ENCODE measurements around the gene OR2AE1. TPM values are rescaled to one million over a fixed set of nuclear protein-coding genes. Genes with fewer than 3 reads are reported as not detected.

Gene OR2AE1
- total and polyA plus RNA-seq, 2 of the 4 experiments (the other 2 are of a cell fraction) = 0.17 to 0.18 TPM

GRCh38 chr7:99829524-99830160 is 47.2 kb downstream of the OR2AE1 start:
- Histone ChIP-seq H3K9ac (ENCODE audit: low read depth, low read length) (no peak overlapping the region), H3K4me2 (ENCODE audit: low read depth, low read length) (no peak overlapping the region), H3K4ac (ENCODE audit: low read depth, low read length) (no peak overlapping the region), H2BK20ac (ENCODE audit: low read depth, low read length) (no peak overlapping the region), H4K5ac (ENCODE audit: low read depth, low read length) (no peak overlapping the region), H2BK5ac (ENCODE audit: low read depth, low read length, poor library complexity, severe bottlenecking) (no peak overlapping the region), H3K4me3 (ENCODE audit: insufficient read depth, low read depth, low read length) (no peak overlapping the region), H4K91ac (ENCODE audit: insufficient read depth, low read depth, low read length) (no peak overlapping the region), H2AFZ (replicated peaks; ENCODE audit: low read length, poor library complexity) (no peak overlapping the region), H3K27ac (ENCODE audit: insufficient read depth, low read length) (no peak overlapping the region), H3K23ac (ENCODE audit: low read depth, low read length) (no peak overlapping the region), H2AK5ac (ENCODE audit: low read depth, low read length) (no peak overlapping the region), H2BK15ac (ENCODE audit: low read depth, low read length) (no peak overlapping the region), H2BK120ac (ENCODE audit: low read depth, low read length) (no peak overlapping the region), H3K27me3 (ENCODE audit: control insufficient read depth, insufficient read depth, low read length) (peaks cover 6% of the 10 kb centered on the region), H3K14ac (replicated peaks; ENCODE audit: low read depth, low read length) (no peak overlapping the region), H3K18ac (ENCODE audit: low read depth, low read length) (no peak overlapping the region), H2AK9ac (replicated peaks; ENCODE audit: low read depth, low read length, poor library complexity) (no peak overlapping the region), H3K9me1 (ENCODE audit: insufficient read depth, low read length) (no peaks in the 10 kb centered on the region), H3K56ac (ENCODE audit: extremely low read depth, insufficient read depth, low read length) (no peak overlapping the region), H4K8ac (ENCODE audit: low read depth in 2 of 2, low read length in 2 of 2) (no peak overlapping the region), H3K9me3 (ENCODE audit: control insufficient read depth, insufficient read depth, low read length) (no peaks in the 10 kb centered on the region), H3K4me1 (ENCODE audit: control insufficient read depth, insufficient read depth, low read length) (no peaks in the 10 kb centered on the region), H3K36me3 (ENCODE audit: control insufficient read depth, insufficient read depth, low read length) (no peaks in the 10 kb centered on the region), H4K20me1 (ENCODE audit: insufficient read depth, low read length) (no peaks in the 10 kb centered on the region), H3K79me1 (ENCODE audit: low read depth in 1 of 2, low read length in 2 of 2) (no peaks in the 10 kb centered on the region)
- no peak for DNase-seq
- no peak for ATAC-seq (ENCODE audit: low read depth)
- CTCF ChIA-PET = no interaction called here
- dilution Hi-C loops (cut with HindIII; ENCODE audit: low sequenced_read_pairs, unreplicated experiment) = no loop called here
- intact Hi-C loops (cut with micrococcal nuclease) = no loop called here
- in situ Hi-C loops (cut with MboI; ENCODE audit: low sequenced_read_pairs) = no loop called here
- no peak for TF ChIP-seq RCOR1 (IDR thresholded peaks at IDR 0.05; ENCODE audit: insufficient replicate concordance, low read length)
- no peak for TF ChIP-seq BHLHE40 (IDR thresholded peaks at IDR 0.05; ENCODE audit: low read depth, low read length)
- TF ChIP-seq CTCF (conservative IDR thresholded peaks at IDR 0.05; ENCODE audit: low read depth, low read length) = no peak
- TF ChIP-seq SMC3 (IDR thresholded peaks at IDR 0.05; ENCODE audit: low read depth, low read length) = no peak
- no peak for TF ChIP-seq USF2 (IDR thresholded peaks at IDR 0.05; ENCODE audit: low read depth, low read length)
- no peak for TF ChIP-seq CEBPB (IDR thresholded peaks at IDR 0.05; ENCODE audit: low read depth, low read length)
- TF ChIP-seq ELK1 (IDR thresholded peaks at IDR 0.05; ENCODE audit: borderline replicate concordance, low read depth, low read length) = no peak
- TF ChIP-seq FOS (IDR thresholded peaks at IDR 0.05; ENCODE audit: low read depth, low read length) = no peak
- TF ChIP-seq POLR2A (IDR thresholded peaks at IDR 0.05; ENCODE audit: low read depth, low read length) = no peak
- no peak for TF ChIP-seq MAFK (IDR thresholded peaks at IDR 0.05; ENCODE audit: low read depth, low read length)
- TF ChIP-seq RFX5 (IDR thresholded peaks at IDR 0.05; ENCODE audit: low read depth, low read length) = no peak
- no peak for TF ChIP-seq MXI1 (IDR thresholded peaks at IDR 0.05; ENCODE audit: borderline replicate concordance, low read depth, low read length)
- no peak for TF ChIP-seq MAZ (IDR thresholded peaks at IDR 0.05; ENCODE audit: borderline replicate concordance, low read depth, low read length)
- POLR2A ChIA-PET (ENCODE audit: unreplicated experiment) = no interaction called here
- BruUV-seq (replicated peaks) = no TSS peak
- WGBS, 2 experiments (ENCODE audit: extremely low coverage in 2 of 2, insufficient read length in 1 of 2) = no CpG with 5 or more reads among the region's 1 CpG
